ENCODE data around the gene ADAMTS2. TPM values are rescaled to one million over a fixed set of nuclear protein-coding genes. Genes with fewer than 3 reads are reported as not detected.

Gene ADAMTS2
- total and polyA plus RNA-seq, 2 of the 4 experiments (the other 2 are of a cell fraction): 19.0 to 58.8 TPM

- H3K27me3 ChIP-seq (ENCODE audit: control insufficient read depth, insufficient read depth, low read length): no peaks in the 10 kb centered on the region
- no peak overlapping the region for H3K4ac ChIP-seq (ENCODE audit: low read depth, low read length)
- BruUV-seq (replicated peaks): no TSS peak
- no peak overlapping the region for H2BK15ac ChIP-seq (ENCODE audit: low read depth, low read length)
- ATAC-seq (ENCODE audit: low read depth) (no peak), DNase-seq (no peak)
- no peak overlapping the region for H3K18ac ChIP-seq (ENCODE audit: low read depth, low read length)
- dilution Hi-C loops (cut with HindIII; ENCODE audit: low sequenced_read_pairs, unreplicated experiment): no loop called here
- H3K27ac ChIP-seq (ENCODE audit: insufficient read depth, low read length): no peak overlapping the region
- H3K79me1 ChIP-seq (ENCODE audit: low read depth in 1 of 2, low read length in 2 of 2): peaks cover 31 to 76% of the 10 kb centered on the region in 2 experiments
- H3K4me1 ChIP-seq (ENCODE audit: control insufficient read depth, insufficient read depth, low read length): peaks cover 1% of the 10 kb centered on the region; the same call in 1 of the 2 replicates
- H4K8ac ChIP-seq (ENCODE audit: low read depth in 2 of 2, low read length in 2 of 2): no peak overlapping the region
- H3K36me3 ChIP-seq (ENCODE audit: control insufficient read depth, insufficient read depth, low read length): peaks cover 10% of the 10 kb centered on the region; the same call in 1 of the 2 replicates
- no peak overlapping the region for H3K23ac ChIP-seq (ENCODE audit: low read depth, low read length)
- H4K5ac ChIP-seq (ENCODE audit: low read depth, low read length): no peak overlapping the region
- no peak overlapping the region for H4K91ac ChIP-seq (ENCODE audit: insufficient read depth, low read depth, low read length)
- no peak overlapping the region for H2AK5ac ChIP-seq (ENCODE audit: low read depth, low read length)
- CTCF ChIA-PET: no interaction called here
- no peaks in the 10 kb centered on the region for H3K9me3 ChIP-seq (ENCODE audit: control insufficient read depth, insufficient read depth, low read length)
- H2BK20ac ChIP-seq (ENCODE audit: low read depth, low read length): no peak overlapping the region
- no peak overlapping the region for H3K4me3 ChIP-seq (ENCODE audit: insufficient read depth, low read depth, low read length)
- H2BK120ac ChIP-seq (ENCODE audit: low read depth, low read length): no peak overlapping the region
- in situ Hi-C loops (cut with MboI; ENCODE audit: low sequenced_read_pairs): no loop called here
- POLR2A ChIA-PET (ENCODE audit: unreplicated experiment): no interaction called here
- H2AK9ac ChIP-seq (replicated peaks; ENCODE audit: low read depth, low read length, poor library complexity): no peak overlapping the region
- H2AFZ ChIP-seq (replicated peaks; ENCODE audit: low read length, poor library complexity): no peak overlapping the region
- no peak overlapping the region for H3K14ac ChIP-seq (replicated peaks; ENCODE audit: low read depth, low read length)
- peaks cover 43% of the 10 kb centered on the region for H4K20me1 ChIP-seq (ENCODE audit: insufficient read depth, low read length)
- H3K56ac ChIP-seq (ENCODE audit: extremely low read depth, insufficient read depth, low read length): no peak overlapping the region
- intact Hi-C loops (cut with micrococcal nuclease): no loop called here
- no peak overlapping the region for H2BK5ac ChIP-seq (ENCODE audit: low read depth, low read length, poor library complexity, severe bottlenecking)
- H3K9ac ChIP-seq (ENCODE audit: low read depth, low read length): no peak overlapping the region
- WGBS, 2 experiments (ENCODE audit: extremely low coverage in 2 of 2, insufficient read length in 1 of 2): 91% methylated on average over 11 of the region's 25 CpGs; no CpG with 5 or more reads in 1 of the 2 experiments
- H3K4me2 ChIP-seq (ENCODE audit: low read depth, low read length): no peak overlapping the region
- peaks cover 8% of the 10 kb centered on the region for H3K9me1 ChIP-seq (ENCODE audit: insufficient read depth, low read length)
- TF ChIP-seq MAZ (IDR thresholded peaks at IDR 0.05; ENCODE audit: borderline replicate concordance, low read depth, low read length) (no peak), BHLHE40 (IDR thresholded peaks at IDR 0.05; ENCODE audit: low read depth, low read length) (no peak), RAD21 (IDR thresholded peaks at IDR 0.05; ENCODE audit: low read length) (no peak), FOS (IDR thresholded peaks at IDR 0.05; ENCODE audit: low read depth, low read length) (no peak), MAFK (IDR thresholded peaks at IDR 0.05; ENCODE audit: low read depth, low read length) (no peak), RFX5 (IDR thresholded peaks at IDR 0.05; ENCODE audit: low read depth, low read length) (no peak), POLR2A (IDR thresholded peaks at IDR 0.05; ENCODE audit: low read depth, low read length) (no peak), CHD1 (IDR thresholded peaks at IDR 0.05; ENCODE audit: low read depth, low read length) (no peak), MXI1 (IDR thresholded peaks at IDR 0.05; ENCODE audit: borderline replicate concordance, low read depth, low read length) (no peak), RCOR1 (IDR thresholded peaks at IDR 0.05; ENCODE audit: insufficient replicate concordance, low read length) (no peak), CEBPB (IDR thresholded peaks at IDR 0.05; ENCODE audit: low read depth, low read length) (no peak), USF2 (IDR thresholded peaks at IDR 0.05; ENCODE audit: low read depth, low read length) (no peak), SMC3 (IDR thresholded peaks at IDR 0.05; ENCODE audit: low read depth, low read length) (no peak), NFE2L2 (IDR thresholded peaks at IDR 0.05; ENCODE audit: low read depth, low read length) (no peak)
- TF ChIP-seq, protein P1, sequence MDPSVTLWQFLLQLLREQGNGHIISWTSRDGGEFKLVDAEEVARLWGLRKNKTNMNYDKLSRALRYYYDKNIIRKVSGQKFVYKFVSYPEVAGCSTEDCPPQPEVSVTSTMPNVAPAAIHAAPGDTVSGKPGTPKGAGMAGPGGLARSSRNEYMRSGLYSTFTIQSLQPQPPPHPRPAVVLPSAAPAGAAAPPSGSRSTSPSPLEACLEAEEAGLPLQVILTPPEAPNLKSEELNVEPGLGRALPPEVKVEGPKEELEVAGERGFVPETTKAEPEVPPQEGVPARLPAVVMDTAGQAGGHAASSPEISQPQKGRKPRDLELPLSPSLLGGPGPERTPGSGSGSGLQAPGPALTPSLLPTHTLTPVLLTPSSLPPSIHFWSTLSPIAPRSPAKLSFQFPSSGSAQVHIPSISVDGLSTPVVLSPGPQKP (IDR thresholded peaks at IDR 0.05; ENCODE audit: borderline replicate concordance, low read depth, low read length): no peak
Observed at GRCh38 chr5:179336871-179337795, 8.1 kb downstream of the ADAMTS2 start.
